GM18520 (cell line): ENCODE data around the gene RAD23A.
"Not testable (repeated sequence)": the region's sequence is repeated elsewhere in the genome, so short reads cannot be mapped to it uniquely, and the experiment has no call there.

Experiments
- ATAC-seq: cut with Tn5 transposase; IDR thresholded peaks from one replicate; pipeline ENCODE4 v1.9.1; 2021; ENCODE audit not compliant: unreplicated experiment

The RAD23A gene

DNA sequence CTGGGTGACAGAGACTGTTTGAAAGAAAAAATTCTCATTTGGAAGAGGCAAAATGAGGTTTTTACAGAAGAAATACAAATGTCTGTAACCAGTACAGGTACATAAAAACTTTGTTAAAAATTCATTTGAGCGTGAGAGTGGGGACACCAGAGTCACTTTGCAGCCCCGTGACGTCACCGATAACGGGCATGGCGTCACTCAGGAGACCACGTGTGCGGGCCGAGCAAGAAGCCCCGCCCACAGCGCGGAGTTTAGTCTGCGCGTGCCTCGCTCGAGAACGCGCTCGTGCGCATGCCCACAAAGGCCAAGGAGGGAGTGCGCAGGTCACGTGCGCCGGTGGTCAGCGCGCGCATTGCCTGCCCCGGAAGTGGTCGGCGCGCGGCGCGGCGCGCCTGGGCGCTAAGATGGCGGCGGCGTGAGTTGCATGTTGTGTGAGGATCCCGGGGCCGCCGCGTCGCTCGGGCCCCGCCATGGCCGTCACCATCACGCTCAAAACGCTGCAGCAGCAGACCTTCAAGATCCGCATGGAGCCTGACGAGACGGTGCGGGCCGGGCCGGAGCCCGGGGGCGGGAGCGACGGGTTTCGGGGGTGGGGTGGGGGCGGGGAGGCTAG is at the start of gene RAD23A:
Gene RAD23A, plus strand, starts transcription at position 384 of the 613 bp plus-strand sequence. Its CDS starts 87 bp downstream, at position 471.
- peak; percentile 79 for ATAC-seq

DNA sequence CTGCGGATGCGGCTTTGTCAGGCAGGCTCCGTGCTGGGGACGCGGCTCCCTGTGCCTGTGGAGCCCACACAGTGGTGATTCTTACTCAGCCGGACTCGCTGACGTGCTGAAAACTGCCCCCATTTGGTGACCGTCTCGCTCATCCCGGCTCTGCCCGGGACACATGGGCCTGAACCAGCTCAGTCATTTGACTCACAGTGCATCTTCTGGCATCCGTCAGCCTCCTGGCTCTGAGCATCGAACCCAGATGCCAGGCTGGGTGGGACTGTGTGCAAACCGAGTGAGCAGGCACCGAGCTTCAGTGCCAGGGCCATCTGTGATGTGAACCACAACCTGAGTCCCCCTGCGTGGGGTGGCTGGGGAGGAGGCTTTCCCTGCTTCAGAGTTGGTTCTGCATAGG is 49.2 kb upstream of the RAD23A start:
- ATAC-seq = no peak

DNA sequence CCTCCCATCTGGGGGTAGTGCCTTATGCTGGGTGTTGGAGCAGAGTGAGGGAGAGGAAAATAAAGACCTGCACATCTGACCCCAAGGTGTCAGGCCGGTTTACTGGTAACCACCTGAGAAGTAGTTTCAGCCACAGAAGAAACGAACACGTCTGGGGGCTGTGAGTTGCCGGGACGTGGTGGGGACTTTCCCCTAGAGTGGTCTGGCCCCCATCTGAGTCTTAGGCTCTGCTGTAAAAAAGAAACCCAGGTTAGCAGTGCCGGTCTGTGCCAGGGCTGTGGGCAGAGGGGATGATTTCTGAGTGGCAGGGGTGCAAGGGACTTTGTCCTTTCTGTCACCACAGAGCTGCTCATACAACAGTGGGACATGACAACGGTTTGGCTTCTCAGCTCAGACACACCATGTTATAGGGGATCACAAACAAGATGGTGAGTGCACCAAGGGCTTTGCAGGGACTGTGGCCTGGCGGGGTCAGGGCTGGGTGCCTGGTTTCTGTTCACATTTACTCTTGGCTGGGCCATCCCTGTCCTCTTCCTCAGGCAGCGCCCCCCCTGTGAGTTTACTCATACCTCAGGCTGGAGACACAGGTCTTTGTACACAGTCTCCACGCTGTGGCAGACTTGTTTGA is 45.7 kb upstream of the RAD23A start:
- peak; percentile 70 for ATAC-seq

DNA sequence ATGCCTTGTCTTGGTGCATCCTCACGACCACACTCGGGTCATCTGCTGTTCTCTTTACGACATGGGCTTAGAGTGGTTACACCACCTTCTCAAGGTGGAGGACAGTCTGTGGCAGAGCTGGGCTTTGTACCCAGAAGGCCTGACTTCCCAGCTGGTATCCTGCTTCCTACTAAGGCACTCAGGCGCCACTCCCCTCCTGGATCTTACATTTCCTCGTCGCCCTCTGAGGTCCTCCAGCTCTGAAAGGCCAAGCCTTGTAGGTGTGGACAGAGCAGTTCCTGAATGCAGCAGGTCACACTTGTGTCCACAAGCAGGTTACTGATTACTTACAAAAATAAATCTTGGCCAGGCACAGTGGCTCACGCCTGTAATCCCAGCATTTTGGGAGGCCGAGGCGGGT is 38.5 kb upstream of the RAD23A start:
- no peak for ATAC-seq

DNA sequence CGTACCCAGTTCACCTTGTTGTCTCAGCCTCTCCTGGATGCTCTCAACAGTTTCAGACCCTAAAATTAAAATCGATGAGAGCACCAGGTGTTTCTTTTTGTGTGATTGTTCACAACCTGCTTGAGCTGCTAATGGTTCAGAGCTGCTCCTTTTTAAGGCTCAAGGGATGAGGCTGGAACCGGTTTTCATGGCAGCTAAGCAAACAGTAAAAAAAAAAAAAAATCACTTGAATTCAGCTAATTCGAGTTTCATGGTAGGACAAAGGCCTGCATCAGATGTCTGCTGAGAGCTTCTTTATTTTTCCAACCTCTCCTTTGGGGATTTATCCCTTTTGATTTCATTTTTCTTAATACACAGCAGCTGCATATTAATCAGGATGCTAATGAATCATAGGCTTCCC is 33.1 kb upstream of the RAD23A start:
- ATAC-seq = no peak

DNA sequence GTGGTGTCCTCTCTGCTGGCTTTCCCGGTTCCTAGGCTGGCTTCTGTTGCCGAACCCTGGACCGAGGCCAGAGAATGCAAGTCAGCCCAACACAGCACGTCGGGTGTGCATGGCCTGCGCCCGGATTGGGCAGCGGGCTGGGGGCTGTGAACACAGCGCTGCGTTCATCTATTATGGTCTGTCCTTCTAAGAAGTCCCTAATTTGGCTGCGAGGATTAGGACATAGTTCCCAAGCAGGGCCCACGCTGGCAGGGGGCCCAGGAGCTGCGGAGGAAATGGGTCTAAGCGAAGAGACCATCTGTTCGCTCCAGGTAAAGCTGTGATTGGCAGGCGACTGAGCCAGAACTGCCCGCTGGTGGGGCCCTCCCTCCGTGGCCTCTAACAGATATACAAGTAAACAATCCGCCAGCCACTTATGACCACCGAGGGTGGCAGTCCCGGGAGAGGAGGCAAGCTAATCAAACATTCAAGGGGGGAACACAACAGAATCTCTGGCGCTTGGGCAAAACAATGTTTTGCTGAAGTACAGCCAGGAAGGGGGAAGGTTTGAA is 32.6 kb upstream of the RAD23A start:
- ATAC-seq = no peak

DNA sequence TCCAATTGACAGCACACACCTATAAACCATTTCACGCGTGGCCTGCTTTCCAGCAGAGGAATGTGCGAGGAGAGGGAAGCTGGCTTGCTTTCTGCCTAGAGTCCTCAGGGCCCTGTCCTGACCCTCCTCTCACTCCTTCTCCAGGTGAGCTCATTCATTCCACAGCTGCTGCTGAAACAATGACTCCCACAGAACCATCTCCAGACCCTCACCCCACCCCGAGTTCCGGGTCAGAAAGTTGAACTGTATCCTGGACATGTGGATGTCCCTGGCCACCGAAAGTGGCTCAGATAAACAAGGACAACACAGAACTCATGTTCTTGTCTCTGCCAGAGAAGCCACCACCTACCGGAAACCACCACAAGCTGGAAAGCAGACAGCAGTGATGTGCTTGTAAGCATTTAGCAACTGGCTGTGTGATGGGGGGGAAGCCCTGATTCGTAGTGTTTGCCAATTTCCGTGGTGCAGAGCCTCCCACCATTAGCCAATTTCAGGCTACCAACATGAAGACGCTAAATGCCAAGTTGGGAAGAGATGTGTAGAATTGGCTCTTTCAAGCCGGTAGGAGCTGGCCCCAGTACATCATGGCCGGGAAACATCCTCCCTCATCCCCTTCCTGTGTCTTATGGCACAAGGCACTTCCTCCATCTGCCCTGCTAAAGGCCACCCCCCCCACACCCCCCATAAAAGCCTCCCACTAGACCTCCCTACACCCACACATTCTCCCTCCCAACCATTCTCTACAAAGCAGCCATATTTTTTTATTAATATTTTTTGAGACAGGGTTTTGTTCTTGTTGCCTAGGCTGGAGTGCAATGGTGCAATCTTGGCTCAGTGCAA is 31.6 kb upstream of the RAD23A start:
- no peak for ATAC-seq

DNA sequence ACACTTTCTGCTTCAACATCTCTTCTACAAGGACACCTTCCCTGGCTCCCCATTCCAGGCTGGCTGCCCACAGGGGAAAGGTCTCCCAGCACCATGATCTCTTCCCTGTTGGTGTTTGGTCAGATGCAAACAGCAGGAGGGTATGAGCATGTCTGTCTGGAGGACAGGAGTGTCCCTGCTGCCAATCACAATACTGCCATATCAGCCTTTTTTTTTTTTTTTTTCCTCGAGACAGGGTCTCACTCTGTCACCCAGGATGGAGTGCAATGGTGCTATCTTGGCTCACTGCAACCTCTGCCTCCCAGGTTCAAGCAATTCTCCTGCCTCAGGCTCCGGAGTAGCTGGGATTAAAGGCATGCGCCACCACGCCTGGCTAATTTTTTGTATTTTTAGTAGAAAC is 29.8 kb upstream of the RAD23A start:
- not testable (repeated sequence) for ATAC-seq

DNA sequence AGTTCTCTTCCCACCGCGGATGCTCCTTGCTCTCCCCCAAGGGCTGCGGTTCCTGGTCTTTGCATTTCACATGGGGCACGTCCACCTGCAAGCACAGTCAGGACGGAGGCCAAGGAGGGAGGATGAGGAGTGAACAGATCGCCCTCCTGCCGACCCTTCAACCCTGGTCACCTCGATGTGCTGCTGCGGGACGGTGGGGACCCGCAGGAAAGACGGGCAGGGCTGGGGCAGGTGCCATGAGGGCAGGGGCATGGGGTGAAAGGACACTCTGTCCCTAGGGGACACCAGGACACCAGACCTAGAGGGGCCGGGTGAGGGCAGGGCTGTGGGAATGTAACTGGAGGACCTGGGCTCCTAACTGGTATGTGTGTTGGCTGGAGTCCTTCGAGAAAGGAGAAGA is 27.4 kb upstream of the RAD23A start:
- ATAC-seq = no peak

DNA sequence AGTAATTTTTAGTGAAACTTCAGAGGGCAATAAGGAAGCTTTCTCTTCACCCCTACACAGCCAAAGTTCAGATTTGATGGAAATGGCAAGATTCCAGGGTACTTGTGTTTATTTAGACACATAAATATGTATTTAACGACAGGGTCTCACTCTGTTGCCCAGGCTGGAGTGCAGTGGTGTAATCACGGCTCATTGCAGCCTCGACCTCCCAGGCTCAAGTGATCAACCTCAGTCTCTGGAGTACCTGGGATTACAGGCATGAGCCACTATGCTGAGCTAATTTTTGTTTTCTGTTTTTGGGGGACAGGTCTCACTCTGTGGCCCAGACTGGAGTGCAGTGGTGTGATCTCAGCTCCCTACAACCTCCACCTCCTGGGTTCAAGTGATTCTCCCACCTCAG is 24.6 kb upstream of the RAD23A start:
- no peak for ATAC-seq

DNA sequence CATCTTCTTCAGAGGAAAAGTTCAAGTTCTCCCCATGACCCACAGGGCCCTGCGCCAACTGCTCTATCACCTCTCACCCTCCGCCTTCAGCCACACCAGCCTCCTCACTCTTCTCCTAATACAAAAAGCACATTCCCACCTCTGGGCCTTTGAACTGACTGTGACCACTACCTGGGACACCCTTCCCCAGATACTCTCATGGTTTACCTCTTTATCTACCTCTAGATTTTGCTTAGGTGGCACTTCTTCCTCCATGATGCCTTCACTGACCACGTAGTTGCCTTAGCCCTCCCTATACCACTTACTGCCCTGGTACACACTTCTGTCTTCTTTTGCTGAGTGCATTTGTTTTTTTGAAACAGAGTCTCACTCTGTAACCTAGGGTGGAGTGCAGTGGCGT is 22.7 kb upstream of the RAD23A start:
- ATAC-seq = no peak

DNA sequence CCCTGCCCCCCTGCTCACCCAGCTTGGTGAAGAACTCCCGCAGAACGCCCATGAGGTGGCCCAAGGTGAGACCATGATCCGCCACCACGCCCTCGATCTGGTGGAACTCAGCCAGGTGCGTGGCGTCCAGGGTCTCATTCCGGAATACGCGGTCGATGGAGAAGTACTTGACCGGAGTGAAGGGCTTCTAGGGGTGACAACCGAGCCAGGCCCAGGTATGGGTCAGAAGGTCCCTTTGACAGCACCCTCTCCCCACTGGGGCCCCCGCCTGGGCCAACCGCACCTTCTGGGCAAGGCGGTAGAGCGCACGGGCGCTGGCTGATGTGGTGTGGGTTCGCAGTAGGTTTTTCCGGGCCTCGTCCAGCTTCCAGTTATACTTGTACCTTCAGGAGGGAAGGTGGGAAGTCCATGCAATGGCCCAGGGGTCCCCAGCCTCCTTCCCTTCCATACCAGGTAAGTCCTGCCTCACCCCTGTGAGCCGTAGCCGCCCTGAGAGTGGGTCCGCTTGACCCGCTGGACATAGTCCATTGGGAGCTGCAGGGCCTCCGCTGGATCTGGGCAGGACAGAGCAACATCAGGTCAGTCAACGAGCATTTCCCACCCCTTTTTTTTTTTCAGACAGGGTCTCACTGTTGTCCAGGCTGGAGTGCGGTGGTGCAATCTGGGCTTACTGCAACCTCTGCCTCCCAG is 20.9 kb upstream of the RAD23A start:
- ATAC-seq = no peak

DNA sequence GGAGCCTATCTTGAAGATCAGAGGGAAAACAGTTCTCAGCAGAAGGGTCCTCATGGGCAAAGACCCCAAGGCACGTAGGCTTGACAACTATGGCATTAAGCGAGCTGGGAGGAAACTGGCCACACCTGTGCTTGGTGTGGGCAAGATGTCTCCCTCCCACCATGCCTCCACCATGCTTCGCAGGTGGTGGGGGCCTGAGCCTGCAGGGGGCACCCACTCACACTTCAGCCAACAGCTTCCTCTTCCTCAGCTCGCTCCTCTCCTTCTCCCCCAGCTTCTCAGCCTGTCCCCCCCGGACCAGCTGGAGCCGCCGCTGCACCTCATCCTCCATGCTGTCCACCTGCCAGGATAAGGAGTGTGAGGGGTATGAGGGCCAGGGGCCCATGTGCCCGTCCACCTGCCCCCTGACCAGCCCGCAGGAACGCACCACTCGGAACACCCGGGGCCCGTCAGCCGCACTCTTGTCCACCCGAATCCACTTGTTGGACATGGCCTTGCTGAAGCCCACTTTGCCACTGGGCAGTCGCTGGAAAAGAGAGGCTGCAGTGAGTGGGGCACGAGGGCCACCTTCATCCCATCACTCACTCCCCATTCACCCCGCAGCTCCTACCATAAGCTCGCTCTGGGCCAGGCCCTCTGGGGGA is 15.5 kb upstream of the RAD23A start:
- no peak for ATAC-seq

DNA sequence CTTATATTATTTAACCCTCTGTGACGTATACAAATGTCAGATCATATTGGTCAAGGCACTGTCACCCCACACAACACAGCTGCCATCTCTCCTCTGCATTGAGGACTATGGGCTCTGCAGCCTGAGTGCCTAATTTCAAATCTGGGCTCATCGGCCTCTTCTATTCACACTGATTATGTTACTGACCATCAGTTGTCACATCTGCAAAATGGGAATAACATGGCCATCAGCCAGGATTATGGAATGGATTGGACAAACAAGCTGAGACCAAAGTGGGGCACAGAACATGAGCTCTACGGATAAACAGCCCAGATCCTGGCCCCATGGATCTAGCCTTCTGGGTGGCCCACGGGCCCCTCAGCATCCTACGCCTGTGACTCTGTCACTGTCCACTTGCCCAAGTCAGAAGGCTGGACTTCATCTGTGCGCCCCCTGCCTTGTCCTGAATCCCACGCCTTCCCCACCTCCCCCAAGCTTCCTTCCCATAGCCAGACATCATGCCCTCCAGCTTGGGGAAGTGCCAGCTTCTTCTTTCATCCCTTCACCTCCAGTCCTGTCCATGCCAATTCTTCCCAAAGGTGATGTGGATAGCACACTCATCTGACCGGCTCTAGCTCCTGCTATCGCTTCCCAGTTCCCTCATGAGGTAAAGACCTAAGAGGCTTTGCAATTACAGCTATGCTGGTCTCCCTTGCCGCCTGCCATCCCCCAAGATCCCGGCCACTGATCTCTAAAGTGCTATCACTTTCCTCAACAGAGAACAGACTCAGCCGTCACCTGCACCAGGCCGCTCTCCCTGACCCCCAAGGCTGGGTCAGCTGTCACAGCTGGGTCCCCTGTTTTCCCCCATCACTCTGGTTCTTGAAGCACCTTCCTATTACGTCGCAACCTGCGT is 13.0 kb upstream of the RAD23A start:
- ATAC-seq = no peak

DNA sequence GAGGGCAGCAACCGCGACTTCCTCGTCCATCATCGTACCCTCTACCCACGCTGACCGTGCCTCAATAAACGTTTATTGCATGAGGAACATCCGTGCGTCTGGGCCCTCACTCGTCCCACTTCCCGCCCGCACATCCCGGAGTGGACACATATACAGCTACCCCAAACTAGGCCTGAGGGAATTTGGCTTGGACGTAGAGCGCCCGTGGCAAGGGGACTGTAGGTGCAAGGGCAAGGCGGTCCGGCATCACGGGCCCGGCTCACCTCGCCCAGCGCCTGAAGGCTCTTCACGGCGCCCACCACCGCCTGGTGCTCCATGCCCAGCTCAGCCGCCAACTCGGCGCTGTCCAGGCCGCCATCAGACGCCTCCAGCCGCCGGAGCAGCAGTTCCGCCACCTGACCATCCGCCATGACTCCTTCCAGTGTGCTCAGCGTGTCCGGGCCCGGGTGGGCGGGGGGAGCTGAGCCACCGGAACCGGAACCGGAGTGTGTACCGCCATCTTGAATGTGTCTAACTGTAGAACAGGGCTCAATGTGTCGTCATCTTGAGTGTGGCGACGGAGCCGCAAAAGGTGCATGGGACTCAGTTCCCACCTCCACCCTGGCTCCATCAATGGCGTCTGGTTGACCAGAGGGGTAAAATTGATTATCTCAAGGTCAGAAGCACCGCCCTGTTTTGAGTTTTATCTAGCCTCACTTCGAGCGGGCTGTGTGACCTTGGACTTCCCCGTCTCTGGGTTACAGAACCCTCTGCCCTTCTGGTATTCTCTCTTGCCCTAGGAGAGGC is 12.2 kb upstream of the RAD23A start, which contains the start of gene FARSA:
Gene FARSA, minus strand, starts transcription at position 425 of the 786 bp plus-strand sequence. Its CDS starts 15 bp downstream, at position 410.
- peak; percentile 34 for ATAC-seq

DNA sequence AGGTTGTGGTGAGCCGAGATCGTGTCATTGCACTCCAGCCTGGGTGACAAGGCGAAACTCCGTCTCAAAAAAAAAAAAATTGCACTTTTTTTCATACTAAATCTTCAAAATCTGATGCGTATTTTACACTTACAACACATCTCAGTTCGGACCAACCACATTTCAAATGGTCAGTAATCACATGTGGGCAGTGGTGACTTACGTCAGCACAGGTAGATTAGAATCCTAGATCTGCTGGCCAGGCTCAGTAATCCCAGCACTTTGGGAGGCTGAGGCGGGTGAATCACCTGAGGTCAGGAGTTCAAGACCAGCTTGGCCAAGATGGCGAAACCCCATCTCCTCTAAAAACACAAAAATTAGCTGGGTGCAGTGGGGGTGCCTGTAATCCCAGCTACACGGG is 10.6 kb upstream of the RAD23A start:
- no peak for ATAC-seq

DNA sequence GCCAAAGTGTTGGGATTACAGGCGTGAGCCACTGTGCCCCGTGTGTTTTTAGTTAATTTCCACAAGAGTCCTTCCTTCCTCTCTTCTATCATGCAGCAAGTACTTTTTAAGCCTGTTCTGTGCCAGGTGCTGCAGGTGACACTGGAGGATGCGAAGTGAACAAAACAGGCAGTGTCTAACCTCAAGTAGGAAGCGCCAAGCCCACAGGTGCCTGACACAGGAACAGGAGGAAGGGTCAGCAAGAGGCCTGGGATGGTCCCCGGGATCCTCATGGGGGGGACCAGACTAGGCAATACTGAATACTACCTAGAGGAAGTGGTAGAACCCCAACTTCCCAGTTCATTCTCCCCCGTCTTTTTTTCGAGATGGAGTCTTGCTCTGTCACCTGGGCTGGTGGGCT is 9.1 kb upstream of the RAD23A start:
- ATAC-seq = no peak

DNA sequence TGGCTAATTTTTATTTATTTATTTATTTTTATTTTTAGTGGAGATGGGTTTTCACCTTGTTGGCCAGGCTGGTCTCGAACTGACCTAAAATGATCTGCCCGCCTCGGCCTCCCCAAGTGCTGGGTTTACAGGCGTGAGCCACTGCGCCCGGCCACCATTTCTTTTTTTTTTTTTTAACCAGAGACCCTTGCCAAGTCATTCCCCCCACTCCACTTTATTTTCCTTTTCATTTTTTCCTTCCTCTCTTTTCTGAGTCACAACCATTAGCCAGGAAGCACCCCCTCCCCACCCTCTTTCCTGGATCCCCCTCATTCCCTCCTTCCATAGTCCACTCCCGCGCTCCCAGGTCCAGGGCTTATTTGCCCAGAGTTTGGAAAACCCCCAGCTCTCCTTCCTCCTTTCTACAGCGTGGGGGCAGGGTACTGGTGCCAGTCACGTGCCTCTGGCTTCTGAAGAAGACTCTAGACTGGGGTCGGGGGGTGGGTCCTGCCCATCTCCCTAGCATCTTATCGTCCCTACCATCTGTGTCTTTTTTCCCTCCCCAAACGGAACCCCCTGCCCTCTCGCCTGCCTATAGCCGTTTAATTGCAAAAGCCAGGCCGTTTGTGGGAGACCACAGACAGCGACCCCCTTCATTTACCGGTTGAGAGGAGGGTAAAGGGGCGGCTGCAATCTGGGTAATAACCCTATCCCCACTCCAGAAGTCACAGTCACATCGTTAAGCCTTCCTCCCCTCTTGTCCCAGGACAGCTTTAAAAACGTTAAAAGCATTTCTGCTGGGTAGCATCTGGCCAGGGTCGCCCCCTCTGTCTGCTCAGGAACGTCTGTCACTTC is 8.4 kb upstream of the RAD23A start:
- no peak for ATAC-seq
